HG03108 (cell line): ENCODE results near the gene PXDN.
"Not testable (repeated sequence)": the region's sequence is repeated elsewhere in the genome, so short reads cannot be mapped to it uniquely, and the experiment has no call there.

Experiments
- ATAC-seq: cut with Tn5 transposase; IDR thresholded peaks from one replicate; pipeline ENCODE4 v1.9.1; 2021; ENCODE audit warnings: moderate library complexity; ENCODE audit not compliant: unreplicated experiment

PXDN gene

GRCh38 chr2:1688161-1688560 is 56.2 kb downstream of the PXDN start:
- ATAC-seq: no peak

- no peak for ATAC-seq
Observed at GRCh38 chr2:1687254-1687653, 57.1 kb downstream of the PXDN start.

- no peak for ATAC-seq
Observed at GRCh38 chr2:1686784-1687105, 57.6 kb downstream of the PXDN start.

- ATAC-seq: no peak
Observed at GRCh38 chr2:1685957-1686783, 58.1 kb downstream of the PXDN start.

- no peak for ATAC-seq
Observed at GRCh38 chr2:1685078-1685956, 59.0 kb downstream of the PXDN start.

GRCh38 chr2:1683297-1683696 is 61.0 kb downstream of the PXDN start:
- ATAC-seq: no peak

GRCh38 chr2:1682181-1682440 is 62.2 kb downstream of the PXDN start:
- ATAC-seq: no peak

GRCh38 chr2:1681323-1682180 is 62.8 kb downstream of the PXDN start:
- ATAC-seq: no peak

GRCh38 chr2:1681017-1681318 is 63.3 kb downstream of the PXDN start:
- no peak for ATAC-seq

GRCh38 chr2:1680222-1681016 is 63.9 kb downstream of the PXDN start:
- ATAC-seq: no peak

- ATAC-seq: not testable (repeated sequence)
Observed at GRCh38 chr2:1679488-1680039, 64.8 kb downstream of the PXDN start.

GRCh38 chr2:1679065-1679464 is 65.2 kb downstream of the PXDN start:
- not testable (repeated sequence) for ATAC-seq

- no peak for ATAC-seq
Observed at GRCh38 chr2:1678609-1679008, 65.7 kb downstream of the PXDN start.

GRCh38 chr2:1677821-1678165 is 66.5 kb downstream of the PXDN start:
- ATAC-seq: no peak

GRCh38 chr2:1676913-1677820 is 67.1 kb downstream of the PXDN start:
- no peak for ATAC-seq

- no peak for ATAC-seq
Observed at GRCh38 chr2:1676091-1676912, 68.0 kb downstream of the PXDN start.

GRCh38 chr2:1675633-1676032 is 68.7 kb downstream of the PXDN start:
- ATAC-seq: no peak

- ATAC-seq: no peak
Observed at GRCh38 chr2:1674766-1675397, 69.4 kb downstream of the PXDN start.
